Measurements from ENCODE around the gene NELFE.

DNA sequence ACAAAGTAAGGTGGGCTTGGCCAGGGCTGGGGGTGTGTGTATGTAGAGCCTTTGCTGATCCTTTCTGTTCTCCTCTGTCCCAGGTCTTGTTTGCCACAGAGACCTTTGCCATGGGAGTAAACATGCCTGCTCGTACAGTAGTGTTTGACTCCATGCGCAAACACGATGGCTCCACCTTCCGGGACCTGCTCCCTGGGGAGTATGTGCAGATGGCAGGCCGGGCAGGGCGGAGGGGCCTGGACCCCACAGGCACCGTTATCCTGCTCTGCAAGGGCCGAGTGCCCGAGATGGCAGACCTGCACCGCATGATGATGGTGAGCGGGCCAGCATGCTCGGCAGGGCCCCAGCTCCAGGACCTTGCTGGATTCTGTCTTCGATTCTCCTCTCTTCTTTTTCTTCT lies 6.9 kb upstream of the NELFE start:
- TF ChIP-seq, protein P1, sequence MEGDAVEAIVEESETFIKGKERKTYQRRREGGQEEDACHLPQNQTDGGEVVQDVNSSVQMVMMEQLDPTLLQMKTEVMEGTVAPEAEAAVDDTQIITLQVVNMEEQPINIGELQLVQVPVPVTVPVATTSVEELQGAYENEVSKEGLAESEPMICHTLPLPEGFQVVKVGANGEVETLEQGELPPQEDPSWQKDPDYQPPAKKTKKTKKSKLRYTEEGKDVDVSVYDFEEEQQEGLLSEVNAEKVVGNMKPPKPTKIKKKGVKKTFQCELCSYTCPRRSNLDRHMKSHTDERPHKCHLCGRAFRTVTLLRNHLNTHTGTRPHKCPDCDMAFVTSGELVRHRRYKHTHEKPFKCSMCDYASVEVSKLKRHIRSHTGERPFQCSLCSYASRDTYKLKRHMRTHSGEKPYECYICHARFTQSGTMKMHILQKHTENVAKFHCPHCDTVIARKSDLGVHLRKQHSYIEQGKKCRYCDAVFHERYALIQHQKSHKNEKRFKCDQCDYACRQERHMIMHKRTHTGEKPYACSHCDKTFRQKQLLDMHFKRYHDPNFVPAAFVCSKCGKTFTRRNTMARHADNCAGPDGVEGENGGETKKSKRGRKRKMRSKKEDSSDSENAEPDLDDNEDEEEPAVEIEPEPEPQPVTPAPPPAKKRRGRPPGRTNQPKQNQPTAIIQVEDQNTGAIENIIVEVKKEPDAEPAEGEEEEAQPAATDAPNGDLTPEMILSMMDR (IDR thresholded peaks at IDR 0.05), result no peak
- no peak for TF ChIP-seq POLR2A (IDR thresholded peaks at IDR 0.05)

All from lower leg skin (tissue), 3 donors.